HCT116 (cell line): ENCODE measurements around the gene MEGF8. TPM values are rescaled to one million over a fixed set of nuclear protein-coding genes. Genes with fewer than 3 reads are reported as not detected.
A peak's percentile ranks its signal among the peaks of the same experiment; 100 is the strongest.

Source experiments
- ATAC-seq: fragments of 200-7000 bp; cut with Tn5 transposase; 2 replicates; pipeline ENCODE4 v1.9.1; 2020; ENCODE audit warnings: mild to moderate bottlenecking, moderate library complexity
- BruUV-seq: library from RNA; stranded (reverse); fragments of 400-500 nt; replicated peaks from 2 replicates; lab custom pipeline; 2021; lab: Mats Ljungman, UMichigan
- CTCF ChIA-PET: fragments of 300-600 bp; sonication (Branson Sonifier 250); formaldehyde crosslinking; loops from one replicate; lab custom pipeline; 2021; ENCODE audit warnings: antibody characterized with exemption; lab: Charles Lee
- POLR2A ChIA-PET: fragments of 300-600, 350-600 bp; sonication (Branson Sonifier 250); formaldehyde crosslinking; loops from one replicate; lab custom pipeline; 2021; ENCODE audit warnings: antibody characterized with exemption; lab: Charles Lee
- RAD21 ChIA-PET, 2 experiments: fragments of 300-600 bp; sonication (Branson Sonifier 250); formaldehyde crosslinking; loops; one replicate each; lab custom pipeline; 2023; ENCODE audit warnings: low total read pairs in 2 of 2; ENCODE audit not compliant: uncharacterized antibody in 2 of 2, unreplicated experiment in 2 of 2, low non-redundant PET in 1 of 2; lab: Charles Lee
- DNase-seq: peaks from one replicate; pipeline ENCODE4 v3.0.0-alpha.2; 2010; ENCODE audit warnings: low read depth, low spot score
- H2AFZ ChIP-seq: fragments of 200-600 bp; shearing (Covaris generic), sonication (generic); 2 replicates; pipeline ENCODE4 v1.6.1; 2017; ENCODE audit warnings: low read depth, mixed run types, mixed read lengths, antibody characterized with exemption, low read length; ENCODE audit not compliant: poor library complexity, severe bottlenecking
- H3K27ac ChIP-seq: 2 replicates; pipeline ENCODE4 v1.5.1; 2012; ENCODE audit warnings: low read depth, low read length
- H3K27me3 ChIP-seq: fragments of 200-600 bp; sonication (generic); 2 replicates; pipeline ENCODE4 v1.6.1; 2016; ENCODE audit warnings: mixed run types, low read length, mixed read lengths; ENCODE audit not compliant: insufficient read depth
- H3K36me3 ChIP-seq, 2 experiments: fragments of 200-500 bp in 1 of 2; fragments of 200-600 bp in 1 of 2; sonication (Bioruptor generic) in 1 of 2; sonication (generic) in 1 of 2; 2 replicates each; pipeline versions ENCODE4 v1.5.1 to v1.6.1; 2014 to 2016; ENCODE audit warnings: low read length in 2 of 2, inconsistent platforms in 1 of 2, mixed read lengths in 1 of 2, mixed run types in 1 of 2; ENCODE audit not compliant: insufficient read depth in 2 of 2, control insufficient read depth in 1 of 2
- H3K4me1 ChIP-seq, 2 experiments: fragments of 200-600 bp in 1 of 2; sonication (generic) in 1 of 2; 2 replicates each; pipeline versions ENCODE4 v1.5.1 to v1.6.1; 2012 to 2017; ENCODE audit warnings: low read length in 2 of 2, inconsistent platforms in 1 of 2, mild to moderate bottlenecking in 1 of 2, mixed read lengths in 1 of 2, mixed run types in 1 of 2, moderate library complexity in 1 of 2; ENCODE audit not compliant: insufficient read depth in 2 of 2, control insufficient read depth in 1 of 2
- H3K4me2 ChIP-seq: fragments of 200-600 bp; sonication (generic); 2 replicates; pipeline ENCODE4 v1.6.1; 2017; ENCODE audit warnings: mixed run types, low read length, mixed read lengths
- H3K4me3 ChIP-seq, 2 experiments: fragments of 200-600 bp in 1 of 2; sonication (generic) in 1 of 2; replicated peaks in 1 of 2; 2 replicates each; pipeline ENCODE4 v1.5.1; 2011 to 2016; ENCODE audit warnings: low read length in 2 of 2, control low read depth in 1 of 2, low read depth in 1 of 2, mild to moderate bottlenecking in 1 of 2, mixed read lengths in 1 of 2, mixed run types in 1 of 2
- H3K79me2 ChIP-seq: fragments of 200-600 bp; sonication (generic); 2 replicates; pipeline ENCODE4 v1.6.1; 2017; ENCODE audit warnings: mild to moderate bottlenecking, mixed run types, low read length, moderate library complexity, mixed read lengths; ENCODE audit not compliant: insufficient read depth
- H3K9ac ChIP-seq: fragments of 200-600 bp; sonication (generic); 2 replicates; pipeline ENCODE4 v1.6.1; 2016; ENCODE audit warnings: low read length, mixed read lengths
- H3K9me2 ChIP-seq: fragments of 200-600 bp; sonication (generic), shearing (Covaris generic); 2 replicates; pipeline ENCODE4 v1.6.1; 2017; ENCODE audit warnings: mixed run types, mild to moderate bottlenecking, moderate library complexity; ENCODE audit not compliant: insufficient read depth
- H3K9me3 ChIP-seq, 2 experiments: fragments of 200-500 bp in 1 of 2; fragments of 200-600 bp in 1 of 2; sonication (Bioruptor generic) in 1 of 2; sonication (generic) in 1 of 2; 2 replicates each; pipeline ENCODE4 v1.6.1; 2014 to 2017; ENCODE audit warnings: low read length in 2 of 2, mixed read lengths in 2 of 2, inconsistent platforms in 1 of 2, low read depth in 1 of 2, mild to moderate bottlenecking in 1 of 2, mixed run types in 1 of 2, moderate library complexity in 1 of 2; ENCODE audit not compliant: control insufficient read depth in 1 of 2, insufficient read depth in 1 of 2
- H4K20me1 ChIP-seq: fragments of 200-600 bp; sonication (generic), shearing (Covaris generic); 2 replicates; pipeline ENCODE4 v1.6.1; 2017; ENCODE audit warnings: mixed run types, mild to moderate bottlenecking, moderate library complexity; ENCODE audit not compliant: insufficient read depth
- CBX3 ChIP-seq: IDR thresholded peaks from 2 replicates; pipeline ENCODE4 v1.6.1; 2012; ENCODE audit warnings: low read depth
- REST ChIP-seq: IDR thresholded peaks from 2 replicates; pipeline ENCODE4 v1.6.1; 2012; ENCODE audit warnings: low read depth
- intact Hi-C: fragments of 100-400 bp; cut with micrococcal nuclease; formaldehyde crosslinking; loops from 2 replicates; pipeline ENCODE4 v1.10.0; 2022
- total RNA-seq: library from RNA; stranded (reverse); gene quantifications from one replicate; pipeline ENCODE4 v1.2.1, GENCODE V29; 2021; ENCODE audit not compliant: unreplicated experiment
- TF ChIP-seq, protein P1 (sequence below), 3 experiments: fragments of 200-600 bp in 1 of 3; sonication (generic) in 1 of 3; IDR thresholded peaks in 2 of 3; conservative IDR thresholded peaks in 1 of 3; 2 replicates each; pipeline ENCODE4 v1.5.1; 2012 to 2017; ENCODE audit warnings: low read depth in 2 of 3, low read length in 2 of 3, antibody characterized with exemption in 1 of 3, borderline replicate concordance in 1 of 3, control low read depth in 1 of 3, mild to moderate bottlenecking in 1 of 3, mixed read lengths in 1 of 3, mixed run types in 1 of 3, moderate library complexity in 1 of 3; ENCODE audit not compliant: insufficient read depth in 1 of 3

The MEGF8 gene
- total RNA-seq, 1 experiment from 2014 or later, result 24.0 TPM

DNA sequence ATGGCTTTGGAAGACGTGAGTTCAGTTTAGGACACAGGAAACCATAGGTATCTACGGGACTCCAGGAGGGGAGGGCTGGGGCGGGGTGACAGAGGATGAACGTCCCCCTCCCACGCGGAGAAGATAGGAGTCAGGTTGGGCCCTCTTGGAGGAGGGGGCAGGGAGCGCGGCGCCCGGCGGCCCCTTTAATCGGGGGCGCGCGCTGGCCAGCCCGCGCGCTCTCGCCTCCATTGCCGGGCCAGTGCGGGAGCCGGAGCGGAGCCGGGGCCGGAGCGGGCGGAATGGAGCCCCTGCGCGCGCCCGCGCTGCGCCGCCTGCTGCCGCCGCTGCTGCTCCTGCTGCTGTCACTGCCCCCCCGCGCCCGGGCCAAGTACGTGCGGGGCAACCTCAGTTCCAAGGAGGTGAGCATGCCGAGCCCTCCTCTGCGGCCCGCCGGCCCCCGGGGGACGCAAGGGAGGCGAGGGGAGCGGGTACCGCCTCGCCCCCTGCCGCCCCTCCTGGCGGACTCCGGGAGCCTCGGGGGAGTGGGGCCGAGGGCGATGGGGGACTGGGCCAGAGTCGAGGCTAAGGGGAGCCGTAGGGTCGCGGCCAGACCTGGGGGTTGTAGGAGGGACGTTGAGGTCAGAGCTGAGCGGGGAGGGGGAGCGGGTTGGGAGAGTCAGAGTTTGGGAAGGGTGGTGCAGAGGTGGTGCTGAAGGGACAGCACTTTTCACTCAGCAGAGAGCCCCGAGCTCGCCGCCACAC lies 12.2 kb upstream of the MEGF8 start, which contains the start of gene TMEM145:
Gene TMEM145 (plus strand): TSS at position 214 of the 744 bp plus-strand sequence. CDS start 68 bp downstream, at position 282.
- H3K79me2 ChIP-seq, result no peaks in the 10 kb centered on the region
- ChIA-PET POLR2A (no interaction called here), CTCF (interaction anchor here (1.1 kb wide), 1 partner anchor 8 kb away, joined by 3 read pairs; no protein-coding TSS in a partner anchor), RAD21 (no interaction called here)
- H3K9me3 ChIP-seq, result no peaks in the 10 kb centered on the region
- H3K4me3 ChIP-seq, result peak within 1 kb of the TSS; percentile 57 to 79
- H4K20me1 ChIP-seq, result no peaks in the 10 kb centered on the region
- ATAC-seq, result peak; percentile 91
- H3K36me3 ChIP-seq, result no peaks in the 10 kb centered on the region
- no peak for TF ChIP-seq CBX3
- peak; percentile 79 for TF ChIP-seq REST
- TF ChIP-seq, protein P1, sequence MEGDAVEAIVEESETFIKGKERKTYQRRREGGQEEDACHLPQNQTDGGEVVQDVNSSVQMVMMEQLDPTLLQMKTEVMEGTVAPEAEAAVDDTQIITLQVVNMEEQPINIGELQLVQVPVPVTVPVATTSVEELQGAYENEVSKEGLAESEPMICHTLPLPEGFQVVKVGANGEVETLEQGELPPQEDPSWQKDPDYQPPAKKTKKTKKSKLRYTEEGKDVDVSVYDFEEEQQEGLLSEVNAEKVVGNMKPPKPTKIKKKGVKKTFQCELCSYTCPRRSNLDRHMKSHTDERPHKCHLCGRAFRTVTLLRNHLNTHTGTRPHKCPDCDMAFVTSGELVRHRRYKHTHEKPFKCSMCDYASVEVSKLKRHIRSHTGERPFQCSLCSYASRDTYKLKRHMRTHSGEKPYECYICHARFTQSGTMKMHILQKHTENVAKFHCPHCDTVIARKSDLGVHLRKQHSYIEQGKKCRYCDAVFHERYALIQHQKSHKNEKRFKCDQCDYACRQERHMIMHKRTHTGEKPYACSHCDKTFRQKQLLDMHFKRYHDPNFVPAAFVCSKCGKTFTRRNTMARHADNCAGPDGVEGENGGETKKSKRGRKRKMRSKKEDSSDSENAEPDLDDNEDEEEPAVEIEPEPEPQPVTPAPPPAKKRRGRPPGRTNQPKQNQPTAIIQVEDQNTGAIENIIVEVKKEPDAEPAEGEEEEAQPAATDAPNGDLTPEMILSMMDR (IDR thresholded peaks at IDR 0.05 in 2 of 3, conservative IDR thresholded peaks at IDR 0.05 in 1 of 3; ENCODE audit: borderline replicate concordance in 1 of 3, insufficient read depth in 1 of 3, low read depth in 2 of 3, low read length in 2 of 3), result peak in 1 of 3 experiments; percentile 14; a peak in 1 of 6 replicates
- H3K4me1 ChIP-seq, result peaks cover 0 to 18% of the 10 kb centered on the region in 2 experiments; a peak in 2 of 4 replicates
- H2AFZ ChIP-seq, result peak within 1 kb of the TSS; percentile 78
- intact Hi-C loops, result no loop called here
- DNase-seq, result no peak
- no peaks in the 10 kb centered on the region for H3K9me2 ChIP-seq
- H3K4me2 ChIP-seq, result peak within 1 kb of the TSS; percentile 100
- H3K27ac ChIP-seq, result peak within 1 kb of the TSS; percentile 10; the same call in 1 of the 2 replicates
- no peaks in the 10 kb centered on the region for H3K27me3 ChIP-seq
- peak within 1 kb of the TSS; percentile 49; the same call in 1 of the 2 replicates for H3K9ac ChIP-seq
- no TSS peak for BruUV-seq
